Neural cell (in vitro differentiated cells): ENCODE results near the gene MAGI1. TPM values are rescaled to one million over a fixed set of nuclear protein-coding genes. Genes with fewer than 3 reads are reported as not detected.

Source experiments
- H2AFZ ChIP-seq: fragments of 200-600, 300-800 bp; sonication (generic), shearing (Covaris generic); 2 replicates; pipeline ENCODE4 v1.6.0; 2014; ENCODE audit warnings: low read depth, mild to moderate bottlenecking, antibody characterized with exemption, low read length, moderate library complexity
- H3F3A ChIP-seq: fragments of 200-600 bp; shearing (Covaris generic); 2 replicates; pipeline ENCODE4 v1.6.1; 2016; ENCODE audit warnings: mild to moderate bottlenecking, moderate library complexity, mixed read lengths, antibody characterized with exemption, low read length; ENCODE audit not compliant: insufficient read depth, poor library complexity, severe bottlenecking
- H3K27ac ChIP-seq: fragments of 200-600, 300-800 bp; sonication (generic), shearing (Covaris generic); 2 replicates; pipeline ENCODE4 v1.5.1; 2014; ENCODE audit warnings: mild to moderate bottlenecking, low read length, moderate library complexity
- H3K27me3 ChIP-seq: fragments of 300-800, 200-600 bp; sonication (generic), shearing (Covaris generic); 2 replicates; pipeline ENCODE4 v1.6.0; 2014; ENCODE audit warnings: mild to moderate bottlenecking, low read depth, low read length, moderate library complexity; ENCODE audit not compliant: insufficient read depth
- H3K36me3 ChIP-seq: fragments of 300-800, 200-600 bp; sonication (generic), shearing (Covaris generic); 2 replicates; pipeline ENCODE4 v1.5.1; 2014; ENCODE audit warnings: mild to moderate bottlenecking, antibody characterized with exemption, low read length, moderate library complexity; ENCODE audit not compliant: insufficient read depth
- H3K4me2 ChIP-seq: fragments of 300-800, 200-600 bp; sonication (generic), shearing (Covaris generic); 2 replicates; pipeline ENCODE4 v1.6.0; 2014; ENCODE audit warnings: mild to moderate bottlenecking, low read length
- H3K4me3 ChIP-seq: fragments of 300-800, 200-600 bp; sonication (generic), shearing (Covaris generic); 2 replicates; pipeline ENCODE4 v1.5.1; 2014; ENCODE audit warnings: mild to moderate bottlenecking, low read length, moderate library complexity
- H3K79me2 ChIP-seq: fragments of 200-600 bp; shearing (Covaris generic); replicated peaks from 2 replicates; pipeline ENCODE4 v1.6.0; 2014; ENCODE audit warnings: mild to moderate bottlenecking, low read length, moderate library complexity; ENCODE audit not compliant: insufficient read depth
- H3K9ac ChIP-seq: fragments of 300-800, 200-600 bp; sonication (generic), shearing (Covaris generic); 2 replicates; pipeline ENCODE4 v1.6.1; 2016; ENCODE audit warnings: mild to moderate bottlenecking, low read length, mixed read lengths
- H3K9me2 ChIP-seq: fragments of 200-600 bp; shearing (Covaris generic); 2 replicates; pipeline ENCODE4 v1.6.1; 2016; ENCODE audit warnings: mild to moderate bottlenecking, low read length, mixed read lengths; ENCODE audit not compliant: insufficient read depth
- H3K9me3 ChIP-seq: fragments of 200-600, 300-800 bp; sonication (generic), shearing (Covaris generic); 2 replicates; pipeline ENCODE4 v1.6.1; 2016; ENCODE audit warnings: mild to moderate bottlenecking, mixed run types, low read length, moderate library complexity, mixed read lengths
- H4K20me1 ChIP-seq: fragments of 200-600 bp; shearing (Covaris generic); 2 replicates; pipeline ENCODE4 v1.6.1; 2016; ENCODE audit warnings: mild to moderate bottlenecking, mixed run types; ENCODE audit not compliant: insufficient read depth
- EP300 ChIP-seq: fragments of 450-650 bp; conservative IDR thresholded peaks from 2 replicates; pipeline ENCODE4 v1.6.1; 2014; ENCODE audit warnings: antibody characterized with exemption, mild to moderate bottlenecking, moderate library complexity; ENCODE audit not compliant: poor library complexity, severe bottlenecking
- EZH2 ChIP-seq: fragments of 200-600, 300-800 bp; shearing (Covaris generic), sonication (generic); IDR thresholded peaks from 2 replicates; pipeline ENCODE4 v1.6.1; 2014; ENCODE audit warnings: antibody characterized with exemption, low read length, borderline replicate concordance, mild to moderate bottlenecking; ENCODE audit not compliant: insufficient read depth, poor library complexity, severe bottlenecking
- MXI1 ChIP-seq: fragments of 450-650 bp; conservative IDR thresholded peaks from 2 replicates; pipeline ENCODE4 v1.6.1; 2014; ENCODE audit warnings: antibody characterized with exemption, mild to moderate bottlenecking; ENCODE audit not compliant: poor library complexity, severe bottlenecking
- POLR2AphosphoS5 ChIP-seq: IDR thresholded peaks from 2 replicates; pipeline ENCODE4 v1.6.1; 2012
- RAD21 ChIP-seq: fragments of 450-650 bp; conservative IDR thresholded peaks from 2 replicates; pipeline ENCODE4 v1.6.1; 2014; ENCODE audit warnings: antibody characterized with exemption, mild to moderate bottlenecking, moderate library complexity
- SMC3 ChIP-seq: fragments of 450-650 bp; conservative IDR thresholded peaks from 2 replicates; pipeline ENCODE4 v1.6.1; 2014; ENCODE audit warnings: antibody characterized with exemption, mild to moderate bottlenecking, moderate library complexity; ENCODE audit not compliant: poor library complexity
- TAF1 ChIP-seq: IDR thresholded peaks from 2 replicates; pipeline ENCODE4 v1.6.1; 2012; ENCODE audit warnings: low read depth
- polyA plus RNA-seq: library from polyadenylated mRNA; depleted of rRNA; stranded (reverse); fragments of >200 nt; gene quantifications from 2 replicates; pipeline ENCODE4 v1.2.3, GENCODE V29; 2014
- TF ChIP-seq, protein P1 (sequence below): IDR thresholded peaks from 2 replicates; pipeline ENCODE4 v1.6.1; 2012; ENCODE audit warnings: borderline replicate concordance
- TF ChIP-seq, protein P2 (sequence below): fragments of 450-650 bp; IDR thresholded peaks from 2 replicates; pipeline ENCODE4 v1.5.1; 2014; ENCODE audit warnings: antibody characterized with exemption, mild to moderate bottlenecking, moderate library complexity; ENCODE audit not compliant: poor library complexity, severe bottlenecking

Gene MAGI1
- polyA plus RNA-seq, 1 donor from 2014 or later = 44.7 TPM

DNA sequence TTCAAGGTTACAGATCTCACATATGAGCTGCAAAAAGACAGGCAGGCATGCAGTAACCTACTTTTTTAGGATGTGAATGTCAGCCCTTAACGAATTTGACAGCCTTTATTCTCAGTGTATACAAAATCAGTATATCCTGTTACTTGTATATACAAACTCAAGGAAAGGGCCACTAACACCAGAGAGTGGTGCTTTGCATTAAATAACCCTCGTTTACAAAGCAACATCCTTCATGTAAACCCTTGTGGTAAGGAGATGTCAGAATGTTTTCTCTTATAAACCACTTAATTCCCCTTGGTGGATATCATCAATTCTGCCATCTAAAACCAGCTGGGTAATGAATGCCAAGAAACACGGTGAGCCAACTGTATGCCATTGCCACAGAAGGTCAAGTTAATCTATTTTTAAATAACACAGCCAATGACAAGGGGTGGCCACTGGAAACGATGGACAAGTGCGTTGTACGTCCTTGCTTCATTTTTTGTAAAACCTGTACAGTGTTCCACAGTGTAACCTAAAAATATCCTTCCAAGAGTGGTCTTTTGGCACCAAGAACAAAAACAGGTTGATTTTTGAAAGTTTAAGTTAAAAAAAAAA, 7.5 kb downstream of the MAGI1 start:
- no peak overlapping the region for H3K4me2 ChIP-seq
- no peaks in the 10 kb centered on the region for H3K9me2 ChIP-seq
- no peaks in the 10 kb centered on the region for H4K20me1 ChIP-seq
- no peaks in the 10 kb centered on the region for H3K9me3 ChIP-seq
- H2AFZ ChIP-seq = no peak overlapping the region
- no peaks in the 10 kb centered on the region for H3F3A ChIP-seq
- TF ChIP-seq POLR2AphosphoS5 = no peak
- TF ChIP-seq SMC3 = no peak
- TF ChIP-seq, protein P1, sequence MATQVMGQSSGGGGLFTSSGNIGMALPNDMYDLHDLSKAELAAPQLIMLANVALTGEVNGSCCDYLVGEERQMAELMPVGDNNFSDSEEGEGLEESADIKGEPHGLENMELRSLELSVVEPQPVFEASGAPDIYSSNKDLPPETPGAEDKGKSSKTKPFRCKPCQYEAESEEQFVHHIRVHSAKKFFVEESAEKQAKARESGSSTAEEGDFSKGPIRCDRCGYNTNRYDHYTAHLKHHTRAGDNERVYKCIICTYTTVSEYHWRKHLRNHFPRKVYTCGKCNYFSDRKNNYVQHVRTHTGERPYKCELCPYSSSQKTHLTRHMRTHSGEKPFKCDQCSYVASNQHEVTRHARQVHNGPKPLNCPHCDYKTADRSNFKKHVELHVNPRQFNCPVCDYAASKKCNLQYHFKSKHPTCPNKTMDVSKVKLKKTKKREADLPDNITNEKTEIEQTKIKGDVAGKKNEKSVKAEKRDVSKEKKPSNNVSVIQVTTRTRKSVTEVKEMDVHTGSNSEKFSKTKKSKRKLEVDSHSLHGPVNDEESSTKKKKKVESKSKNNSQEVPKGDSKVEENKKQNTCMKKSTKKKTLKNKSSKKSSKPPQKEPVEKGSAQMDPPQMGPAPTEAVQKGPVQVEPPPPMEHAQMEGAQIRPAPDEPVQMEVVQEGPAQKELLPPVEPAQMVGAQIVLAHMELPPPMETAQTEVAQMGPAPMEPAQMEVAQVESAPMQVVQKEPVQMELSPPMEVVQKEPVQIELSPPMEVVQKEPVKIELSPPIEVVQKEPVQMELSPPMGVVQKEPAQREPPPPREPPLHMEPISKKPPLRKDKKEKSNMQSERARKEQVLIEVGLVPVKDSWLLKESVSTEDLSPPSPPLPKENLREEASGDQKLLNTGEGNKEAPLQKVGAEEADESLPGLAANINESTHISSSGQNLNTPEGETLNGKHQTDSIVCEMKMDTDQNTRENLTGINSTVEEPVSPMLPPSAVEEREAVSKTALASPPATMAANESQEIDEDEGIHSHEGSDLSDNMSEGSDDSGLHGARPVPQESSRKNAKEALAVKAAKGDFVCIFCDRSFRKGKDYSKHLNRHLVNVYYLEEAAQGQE = no peak
- no peaks in the 10 kb centered on the region for H3K27me3 ChIP-seq
- H3K9ac ChIP-seq = no peak overlapping the region
- no peak overlapping the region for H3K4me3 ChIP-seq
- H3K27ac ChIP-seq = no peak overlapping the region
- no peaks in the 10 kb centered on the region for H3K36me3 ChIP-seq
- no peaks in the 10 kb centered on the region for H3K79me2 ChIP-seq

DNA sequence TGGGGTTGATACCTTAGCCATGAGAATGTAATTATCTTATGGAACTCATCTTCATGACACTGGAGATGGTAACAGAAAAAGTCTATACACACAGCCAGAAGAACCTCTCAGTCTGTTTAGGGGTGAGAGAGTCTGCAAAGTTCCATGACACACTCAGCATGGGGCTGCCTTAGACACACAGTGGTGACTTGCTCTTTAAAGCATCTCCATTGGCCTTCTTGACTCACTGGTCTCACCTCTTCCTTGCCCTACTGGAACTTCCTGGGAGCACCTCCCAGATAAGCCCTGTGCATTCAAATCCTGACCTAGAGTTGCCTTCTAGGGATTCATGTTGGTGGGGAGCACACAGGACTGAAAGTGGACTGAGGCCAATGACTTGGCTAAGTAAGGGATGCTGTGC, 9.3 kb downstream of the MAGI1 start:
- Histone ChIP-seq H3K36me3 (no peaks in the 10 kb centered on the region), H4K20me1 (no peaks in the 10 kb centered on the region), H3K4me3 (no peak overlapping the region), H3K27ac (no peak overlapping the region), H3K9me3 (no peaks in the 10 kb centered on the region), H3K9ac (no peak overlapping the region), H3K9me2 (no peaks in the 10 kb centered on the region), H3F3A (no peaks in the 10 kb centered on the region), H3K4me2 (no peak overlapping the region), H3K27me3 (no peaks in the 10 kb centered on the region), H2AFZ (no peak overlapping the region), H3K79me2 (no peaks in the 10 kb centered on the region)
- TF ChIP-seq, protein P1 = no peak

DNA sequence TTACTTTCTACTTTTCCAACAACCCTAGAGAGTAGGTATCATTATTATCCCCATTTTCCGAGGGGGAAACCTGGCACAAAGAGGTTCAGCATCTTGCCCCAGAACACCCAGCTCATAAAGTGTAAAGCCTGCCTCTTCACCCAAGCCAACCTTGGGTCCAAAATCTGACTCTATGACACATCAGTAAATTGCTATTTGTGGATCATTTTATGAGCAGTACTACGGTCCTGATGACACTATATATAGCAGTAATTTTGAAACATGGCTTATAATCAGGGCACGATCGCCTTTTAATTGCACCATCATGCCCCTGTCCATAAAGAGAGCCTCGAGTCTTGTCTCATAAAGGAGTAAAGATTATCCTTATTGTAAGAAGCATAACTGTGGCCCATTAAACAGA, 9.7 kb downstream of the MAGI1 start:
- Histone ChIP-seq H3K9ac (no peak overlapping the region), H3K36me3 (no peaks in the 10 kb centered on the region), H2AFZ (no peak overlapping the region), H3K27me3 (no peaks in the 10 kb centered on the region), H3K27ac (no peak overlapping the region), H3K79me2 (no peaks in the 10 kb centered on the region), H3F3A (no peaks in the 10 kb centered on the region), H3K9me3 (no peaks in the 10 kb centered on the region), H3K4me2 (no peak overlapping the region), H3K9me2 (no peaks in the 10 kb centered on the region), H3K4me3 (no peak overlapping the region), H4K20me1 (no peaks in the 10 kb centered on the region)
- TF ChIP-seq SMC3 (no peak), EZH2 (no peak), POLR2AphosphoS5 (no peak), TAF1 (no peak), EP300 (no peak), RAD21 (no peak), MXI1 (no peak)
- TF ChIP-seq, protein P2, sequence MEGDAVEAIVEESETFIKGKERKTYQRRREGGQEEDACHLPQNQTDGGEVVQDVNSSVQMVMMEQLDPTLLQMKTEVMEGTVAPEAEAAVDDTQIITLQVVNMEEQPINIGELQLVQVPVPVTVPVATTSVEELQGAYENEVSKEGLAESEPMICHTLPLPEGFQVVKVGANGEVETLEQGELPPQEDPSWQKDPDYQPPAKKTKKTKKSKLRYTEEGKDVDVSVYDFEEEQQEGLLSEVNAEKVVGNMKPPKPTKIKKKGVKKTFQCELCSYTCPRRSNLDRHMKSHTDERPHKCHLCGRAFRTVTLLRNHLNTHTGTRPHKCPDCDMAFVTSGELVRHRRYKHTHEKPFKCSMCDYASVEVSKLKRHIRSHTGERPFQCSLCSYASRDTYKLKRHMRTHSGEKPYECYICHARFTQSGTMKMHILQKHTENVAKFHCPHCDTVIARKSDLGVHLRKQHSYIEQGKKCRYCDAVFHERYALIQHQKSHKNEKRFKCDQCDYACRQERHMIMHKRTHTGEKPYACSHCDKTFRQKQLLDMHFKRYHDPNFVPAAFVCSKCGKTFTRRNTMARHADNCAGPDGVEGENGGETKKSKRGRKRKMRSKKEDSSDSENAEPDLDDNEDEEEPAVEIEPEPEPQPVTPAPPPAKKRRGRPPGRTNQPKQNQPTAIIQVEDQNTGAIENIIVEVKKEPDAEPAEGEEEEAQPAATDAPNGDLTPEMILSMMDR = no peak
- TF ChIP-seq, protein P1 = no peak
